GM12878 (cell line): Measurements from ENCODE around the gene RARB. TPM values are rescaled to one million over a fixed set of nuclear protein-coding genes. Genes with fewer than 3 reads are reported as not detected.

Experiments
- CHD1 ChIP-seq: IDR thresholded peaks from 2 replicates; pipeline ENCODE4 v1.6.1; 2012; ENCODE audit warnings: low read depth, low read length, improper control_type of control experiment
- HDAC6 ChIP-seq: fragments of 200-600 bp; sonication (generic); IDR thresholded peaks from one replicate; pipeline ENCODE4 v1.8.0; 2017; ENCODE audit warnings: antibody characterized with exemption; ENCODE audit not compliant: unreplicated experiment
- JUNB ChIP-seq: IDR thresholded peaks from 2 replicates; pipeline ENCODE4 v1.6.1; 2016; ENCODE audit warnings: antibody characterized with exemption, mild to moderate bottlenecking
- MEF2B ChIP-seq: fragments of 450-650 bp; IDR thresholded peaks from 2 replicates; pipeline ENCODE4 v1.6.1; 2018; ENCODE audit warnings: mild to moderate bottlenecking, moderate library complexity; ENCODE audit not compliant: partially characterized antibody, poor library complexity, severe bottlenecking
- MTA2 ChIP-seq: fragments of 450-650 bp; IDR thresholded peaks from 2 replicates; pipeline ENCODE4 v1.6.1; 2016; ENCODE audit warnings: low read depth, mild to moderate bottlenecking, moderate library complexity
- POLR2A ChIP-seq: IDR thresholded peaks from 2 replicates; pipeline ENCODE4 v1.6.1; 2011; ENCODE audit warnings: low read depth, mild to moderate bottlenecking, low read length
- POU2F2 ChIP-seq: IDR thresholded peaks from 3 replicates; pipeline ENCODE4 v1.6.1; 2011; ENCODE audit warnings: low read depth, mild to moderate bottlenecking, low read length, borderline replicate concordance
- polyA plus RNA-seq, 11 experiments: library from polyadenylated mRNA; depleted of rRNA in 4 of 11; unstranded in 6 of 11; stranded (reverse) in 5 of 11; fragments of >200 nt; fragmentation: Nextera tagmentation in 4 of 11; fragmentation: Illumina TruSeq in 1 of 11; extraction: Ambion mirVana in 4 of 11; extraction: Trizol in 1 of 11; gene quantifications; 1 replicate in 1 of 11; 2 replicates in 10 of 11; pipeline versions ENCODE4 v1.2.1 to v1.2.3, GENCODE V29; 2011 to 2016; ENCODE audit warnings: inconsistent platforms in 2 of 11, missing spikeins in 2 of 11, low read depth in 1 of 11
- total RNA-seq, 4 experiments: library from RNA; depleted of rRNA in 3 of 4; stranded (reverse); fragments of >200 nt in 3 of 4; fragmentation: Illumina TruSeq in 1 of 4; extraction: Trizol in 1 of 4; gene quantifications; 2 replicates each; pipeline versions ENCODE4 v1.2.1 to v1.2.3, GENCODE V29; 2013 to 2021
- TF ChIP-seq, protein P1 (sequence below): IDR thresholded peaks from 2 replicates; pipeline ENCODE4 v1.6.1; 2012; ENCODE audit warnings: improper control_type of control experiment, low read depth, low read length; ENCODE audit not compliant: insufficient replicate concordance
- TF ChIP-seq, protein P2 (sequence below): IDR thresholded peaks from 2 replicates; pipeline ENCODE4 v1.6.1; 2012; ENCODE audit warnings: low read depth, low read length, improper control_type of control experiment

Gene RARB
- total and polyA plus RNA-seq, 10 of the 15 experiments (the other 5 are each of a cell fraction or from before 2014, with no cell fraction given) = 0.05 to 0.06 TPM; not detected in 8

DNA sequence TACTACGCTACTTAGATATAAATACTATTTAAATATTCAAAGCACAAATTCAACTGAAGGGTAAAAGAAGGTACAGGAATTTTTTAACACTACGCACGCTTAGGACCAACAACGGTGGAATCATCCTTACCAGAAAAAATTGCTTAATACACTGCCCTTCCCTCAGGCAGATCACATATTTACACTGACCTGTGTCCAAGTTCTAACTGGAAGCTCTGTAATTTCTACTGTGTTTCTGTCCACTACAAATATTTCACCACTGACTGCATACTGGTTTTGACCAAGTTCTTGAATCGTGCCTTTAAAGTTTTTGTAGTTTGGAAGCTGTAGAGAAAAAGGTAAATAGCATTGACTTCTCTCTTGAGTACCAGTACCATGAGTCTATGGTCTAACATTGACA lies 192.4 kb downstream of the RARB start (continued):
- TF ChIP-seq, protein P1, sequence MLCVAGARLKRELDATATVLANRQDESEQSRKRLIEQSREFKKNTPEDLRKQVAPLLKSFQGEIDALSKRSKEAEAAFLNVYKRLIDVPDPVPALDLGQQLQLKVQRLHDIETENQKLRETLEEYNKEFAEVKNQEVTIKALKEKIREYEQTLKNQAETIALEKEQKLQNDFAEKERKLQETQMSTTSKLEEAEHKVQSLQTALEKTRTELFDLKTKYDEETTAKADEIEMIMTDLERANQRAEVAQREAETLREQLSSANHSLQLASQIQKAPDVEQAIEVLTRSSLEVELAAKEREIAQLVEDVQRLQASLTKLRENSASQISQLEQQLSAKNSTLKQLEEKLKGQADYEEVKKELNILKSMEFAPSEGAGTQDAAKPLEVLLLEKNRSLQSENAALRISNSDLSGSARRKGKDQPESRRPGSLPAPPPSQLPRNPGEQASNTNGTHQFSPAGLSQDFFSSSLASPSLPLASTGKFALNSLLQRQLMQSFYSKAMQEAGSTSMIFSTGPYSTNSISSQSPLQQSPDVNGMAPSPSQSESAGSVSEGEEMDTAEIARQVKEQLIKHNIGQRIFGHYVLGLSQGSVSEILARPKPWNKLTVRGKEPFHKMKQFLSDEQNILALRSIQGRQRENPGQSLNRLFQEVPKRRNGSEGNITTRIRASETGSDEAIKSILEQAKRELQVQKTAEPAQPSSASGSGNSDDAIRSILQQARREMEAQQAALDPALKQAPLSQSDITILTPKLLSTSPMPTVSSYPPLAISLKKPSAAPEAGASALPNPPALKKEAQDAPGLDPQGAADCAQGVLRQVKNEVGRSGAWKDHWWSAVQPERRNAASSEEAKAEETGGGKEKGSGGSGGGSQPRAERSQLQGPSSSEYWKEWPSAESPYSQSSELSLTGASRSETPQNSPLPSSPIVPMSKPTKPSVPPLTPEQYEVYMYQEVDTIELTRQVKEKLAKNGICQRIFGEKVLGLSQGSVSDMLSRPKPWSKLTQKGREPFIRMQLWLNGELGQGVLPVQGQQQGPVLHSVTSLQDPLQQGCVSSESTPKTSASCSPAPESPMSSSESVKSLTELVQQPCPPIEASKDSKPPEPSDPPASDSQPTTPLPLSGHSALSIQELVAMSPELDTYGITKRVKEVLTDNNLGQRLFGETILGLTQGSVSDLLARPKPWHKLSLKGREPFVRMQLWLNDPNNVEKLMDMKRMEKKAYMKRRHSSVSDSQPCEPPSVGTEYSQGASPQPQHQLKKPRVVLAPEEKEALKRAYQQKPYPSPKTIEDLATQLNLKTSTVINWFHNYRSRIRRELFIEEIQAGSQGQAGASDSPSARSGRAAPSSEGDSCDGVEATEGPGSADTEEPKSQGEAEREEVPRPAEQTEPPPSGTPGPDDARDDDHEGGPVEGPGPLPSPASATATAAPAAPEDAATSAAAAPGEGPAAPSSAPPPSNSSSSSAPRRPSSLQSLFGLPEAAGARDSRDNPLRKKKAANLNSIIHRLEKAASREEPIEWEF = no peak
- TF ChIP-seq POU2F2 (no peak), JUNB (no peak), MEF2B (no peak), HDAC6 (no peak), MTA2 (no peak), CHD1 (no peak), POLR2A (no peak)
- TF ChIP-seq, protein P2, sequence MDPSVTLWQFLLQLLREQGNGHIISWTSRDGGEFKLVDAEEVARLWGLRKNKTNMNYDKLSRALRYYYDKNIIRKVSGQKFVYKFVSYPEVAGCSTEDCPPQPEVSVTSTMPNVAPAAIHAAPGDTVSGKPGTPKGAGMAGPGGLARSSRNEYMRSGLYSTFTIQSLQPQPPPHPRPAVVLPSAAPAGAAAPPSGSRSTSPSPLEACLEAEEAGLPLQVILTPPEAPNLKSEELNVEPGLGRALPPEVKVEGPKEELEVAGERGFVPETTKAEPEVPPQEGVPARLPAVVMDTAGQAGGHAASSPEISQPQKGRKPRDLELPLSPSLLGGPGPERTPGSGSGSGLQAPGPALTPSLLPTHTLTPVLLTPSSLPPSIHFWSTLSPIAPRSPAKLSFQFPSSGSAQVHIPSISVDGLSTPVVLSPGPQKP = no peak
- TF ChIP-seq, all 136 proteins: peak for 0
